NCI-H1048 (cell line): ENCODE results near the gene SPTBN4.

Experiments used
- DNase-seq: peaks from one replicate; lab custom pipeline; 2025; lab: John Stamatoyannopoulos, UW

The SPTBN4 gene

DNA sequence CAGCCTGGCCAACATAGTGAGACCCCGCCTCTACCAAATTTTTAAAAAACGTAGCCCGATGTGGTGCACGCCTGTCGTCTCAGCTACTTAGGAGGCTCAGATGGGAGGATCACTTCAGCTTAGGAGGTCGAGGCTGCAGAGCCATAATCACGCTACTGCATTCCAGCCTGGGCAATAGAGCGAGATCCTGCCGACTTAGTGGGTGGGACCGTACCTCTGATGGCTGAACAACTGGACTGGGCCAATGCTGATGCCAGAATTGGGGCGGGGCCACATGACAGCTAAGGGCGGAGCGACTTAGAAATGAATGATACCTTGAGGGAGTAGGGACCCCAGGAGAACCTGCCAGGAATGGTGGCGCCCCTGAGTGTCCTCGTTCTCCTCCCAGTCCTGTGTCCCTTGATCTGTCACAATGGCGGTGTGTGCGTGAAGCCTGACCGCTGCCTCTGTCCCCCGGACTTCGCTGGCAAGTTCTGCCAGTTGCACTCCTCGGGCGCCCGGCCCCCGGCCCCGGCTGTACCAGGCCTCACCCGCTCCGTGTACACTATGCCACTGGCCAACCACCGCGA, 137.9 kb downstream of the SPTBN4 start:
- no peak for DNase-seq

DNA sequence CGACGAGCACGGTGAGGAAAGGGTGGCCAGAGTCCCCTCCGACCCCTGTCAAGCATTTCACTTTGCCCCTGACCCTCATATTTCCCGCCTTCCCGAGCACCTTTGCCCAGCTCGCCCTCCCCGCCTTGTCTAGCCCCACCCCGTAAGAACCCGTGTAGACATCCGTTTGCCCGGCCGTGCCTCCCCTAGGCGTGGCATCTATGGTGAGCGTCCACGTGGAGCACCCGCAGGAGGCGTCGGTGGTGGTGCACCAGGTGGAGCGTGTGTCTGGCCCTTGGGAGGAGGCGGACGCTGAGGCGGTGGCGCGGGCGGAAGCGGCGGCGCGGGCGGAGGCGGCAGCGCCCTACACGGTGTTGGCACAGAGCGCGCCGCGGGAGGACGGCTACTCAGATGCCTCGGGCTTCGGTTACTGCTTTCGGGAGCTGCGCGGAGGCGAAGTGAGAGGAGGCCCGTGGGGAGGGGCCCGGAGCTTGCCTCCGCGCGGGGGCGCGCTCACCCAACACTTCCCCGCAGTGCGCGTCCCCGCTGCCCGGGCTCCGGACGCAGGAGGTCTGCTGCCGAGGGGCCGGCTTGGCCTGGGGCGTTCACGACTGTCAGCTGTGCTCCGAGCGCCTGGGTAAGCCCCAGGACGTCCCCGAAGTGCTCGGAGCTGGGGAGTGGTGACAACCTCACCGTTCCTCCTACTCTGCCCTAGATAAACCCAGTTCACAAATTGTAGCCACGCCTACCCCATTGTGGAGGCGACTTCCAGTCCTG, 138.6 kb downstream of the SPTBN4 start:
- no peak for DNase-seq

DNA sequence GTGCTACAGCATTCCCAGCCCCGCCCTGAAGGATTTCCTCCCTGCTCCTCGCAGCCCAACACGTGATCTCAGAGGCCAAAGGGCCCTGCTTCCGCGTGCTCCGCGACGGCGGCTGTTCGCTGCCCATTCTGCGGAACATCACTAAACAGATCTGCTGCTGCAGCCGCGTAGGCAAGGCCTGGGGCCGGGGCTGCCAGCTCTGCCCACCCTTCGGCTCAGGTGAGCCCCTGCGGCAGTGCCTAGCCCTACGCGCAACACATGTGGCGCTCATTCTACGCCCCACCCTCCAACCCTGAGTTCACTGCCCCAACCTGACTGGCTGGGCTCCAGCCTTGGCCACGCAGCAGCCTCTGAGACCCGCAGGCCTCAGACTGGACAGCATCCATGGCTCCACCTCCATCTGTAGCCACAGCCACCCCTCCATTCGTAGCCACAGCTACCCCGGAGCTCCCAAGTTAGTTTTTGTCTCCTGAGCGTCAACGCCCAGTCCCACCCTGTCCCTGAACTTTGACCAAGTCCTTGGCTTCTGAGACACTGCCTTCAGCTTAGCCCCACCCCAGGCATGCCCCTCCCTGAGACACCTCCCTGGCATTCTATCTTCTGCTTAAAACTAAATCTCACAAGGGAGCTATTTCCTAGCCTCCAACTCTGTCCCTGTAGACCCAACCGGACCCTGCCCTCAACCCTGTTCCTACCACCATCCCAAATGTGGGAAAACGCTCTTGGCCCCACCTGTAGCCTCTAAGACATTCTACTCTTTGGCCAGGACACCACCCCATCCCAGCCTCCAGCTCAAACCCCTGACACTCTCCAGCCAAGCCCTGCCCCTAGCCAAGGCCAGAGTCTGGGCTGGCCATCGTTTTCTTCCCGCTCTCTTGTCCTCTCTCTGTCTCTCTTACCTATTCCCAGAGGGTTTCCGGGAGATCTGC, 140.8 kb downstream of the SPTBN4 start:
- no peak for DNase-seq

DNA sequence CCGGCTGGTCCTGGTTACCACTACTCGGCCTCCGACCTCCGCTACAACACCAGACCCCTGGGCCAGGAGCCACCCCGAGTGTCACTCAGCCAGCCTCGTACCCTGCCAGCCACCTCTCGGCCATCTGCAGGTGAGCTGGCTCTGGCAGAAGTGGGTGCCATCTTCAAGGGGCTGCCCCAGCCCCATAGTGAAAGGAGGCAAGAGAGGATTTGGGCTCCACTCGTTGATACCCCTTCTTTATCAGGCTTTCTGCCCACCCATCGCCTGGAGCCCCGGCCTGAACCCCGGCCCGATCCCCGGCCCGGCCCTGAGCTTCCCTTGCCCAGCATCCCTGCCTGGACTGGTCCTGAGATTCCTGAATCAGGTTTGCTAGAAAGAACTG, 141.4 kb downstream of the SPTBN4 start:
- no peak for DNase-seq

DNA sequence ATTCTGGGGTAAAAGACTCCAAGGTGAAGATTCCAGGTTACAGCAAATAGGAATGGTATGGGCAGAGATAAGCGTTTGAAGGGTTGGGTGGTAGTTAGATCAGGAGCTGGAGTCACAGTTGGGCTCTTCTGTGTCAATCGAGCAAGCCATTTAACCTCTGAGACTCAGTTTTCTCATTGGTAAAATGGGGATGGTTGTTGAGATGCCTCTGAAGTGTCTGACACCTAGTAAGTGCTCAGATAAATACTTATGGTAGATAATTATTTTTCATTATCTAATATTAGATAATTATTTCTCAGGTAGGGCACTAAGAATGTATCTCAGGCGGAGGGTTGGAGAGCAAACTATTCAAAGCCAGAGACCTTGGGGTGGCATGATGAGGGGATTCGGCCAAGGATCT, 142.2 kb downstream of the SPTBN4 start:
- no peak for DNase-seq

DNA sequence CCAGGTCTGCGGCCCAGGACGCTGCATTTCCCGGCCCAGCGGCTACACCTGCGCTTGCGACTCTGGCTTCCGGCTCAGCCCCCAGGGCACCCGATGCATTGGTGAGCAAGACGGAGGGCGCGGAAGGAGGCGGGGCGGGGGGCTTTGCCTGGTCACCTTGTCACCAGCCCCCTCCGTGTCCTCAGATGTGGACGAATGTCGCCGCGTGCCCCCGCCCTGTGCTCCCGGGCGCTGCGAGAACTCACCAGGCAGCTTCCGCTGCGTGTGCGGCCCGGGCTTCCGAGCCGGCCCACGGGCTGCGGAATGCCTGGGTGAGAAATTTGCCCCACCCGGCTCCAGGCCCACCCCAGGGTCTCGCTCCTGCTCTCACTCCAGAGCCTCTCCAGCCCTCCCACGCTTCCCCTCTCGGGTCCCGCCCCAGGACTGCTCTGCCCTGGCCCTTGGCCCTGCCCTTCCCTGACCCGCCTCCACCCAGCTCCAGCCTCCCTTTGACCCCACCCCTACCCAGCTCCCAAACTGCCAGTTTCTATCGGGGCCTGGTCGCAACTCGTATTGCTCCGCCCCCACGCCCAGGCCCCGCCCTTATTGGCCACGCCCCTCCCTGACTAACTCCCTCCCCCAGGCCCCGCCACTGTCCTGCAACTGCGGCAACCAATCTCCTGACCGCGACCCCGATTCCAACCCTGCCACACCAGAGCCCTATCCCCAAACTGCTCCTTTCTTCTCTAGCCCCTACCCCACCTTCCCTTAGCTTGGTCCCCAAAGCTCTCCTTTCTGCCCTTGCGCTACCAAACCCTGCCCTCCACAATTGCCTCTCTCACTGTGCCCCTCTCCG, 143.0 kb downstream of the SPTBN4 start:
- no peak for DNase-seq

DNA sequence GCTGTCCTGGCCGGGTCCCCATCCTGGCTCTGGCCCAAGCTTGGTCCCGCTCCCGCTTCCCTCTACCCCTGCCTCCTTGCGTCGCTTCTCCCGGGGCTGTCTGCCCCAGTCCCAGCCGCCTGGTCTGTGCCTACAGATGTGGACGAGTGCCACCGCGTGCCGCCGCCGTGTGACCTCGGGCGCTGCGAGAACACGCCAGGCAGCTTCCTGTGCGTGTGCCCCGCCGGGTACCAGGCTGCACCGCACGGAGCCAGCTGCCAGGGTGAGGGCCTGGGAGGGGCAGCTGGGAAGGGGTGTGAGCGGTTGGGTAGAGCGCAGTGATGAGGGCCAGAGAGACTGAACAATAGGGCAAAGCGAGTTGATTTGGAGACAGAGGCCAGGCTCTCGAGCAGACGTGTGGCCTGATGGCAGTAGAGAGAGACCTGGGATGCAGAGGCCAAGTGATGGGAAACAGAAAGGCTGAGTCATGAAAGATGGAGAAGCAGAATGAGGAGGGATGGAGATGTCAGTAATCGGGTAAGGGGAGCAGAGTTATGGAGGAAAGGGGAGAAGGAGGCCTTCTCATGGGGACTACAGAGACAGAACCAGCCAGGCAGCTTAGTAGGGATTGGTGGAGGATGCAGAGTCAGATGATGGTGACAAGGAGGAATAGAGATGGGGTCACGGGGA, 143.7 kb downstream of the SPTBN4 start:
- no peak for DNase-seq

DNA sequence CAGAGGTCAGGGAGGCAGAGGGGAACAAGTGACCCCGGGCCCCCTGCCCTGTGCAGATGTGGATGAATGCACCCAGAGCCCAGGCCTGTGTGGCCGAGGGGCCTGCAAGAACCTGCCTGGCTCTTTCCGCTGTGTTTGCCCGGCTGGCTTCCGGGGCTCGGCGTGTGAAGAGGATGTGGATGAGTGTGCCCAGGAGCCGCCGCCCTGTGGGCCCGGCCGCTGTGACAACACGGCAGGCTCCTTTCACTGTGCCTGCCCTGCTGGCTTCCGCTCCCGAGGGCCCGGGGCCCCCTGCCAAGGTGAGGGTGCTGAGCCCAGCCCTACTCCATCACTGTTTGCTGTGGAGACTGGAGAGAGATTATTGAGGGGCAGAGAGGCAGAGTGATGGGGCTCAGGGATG, 144.3 kb downstream of the SPTBN4 start:
- DNase-seq, result no peak

DNA sequence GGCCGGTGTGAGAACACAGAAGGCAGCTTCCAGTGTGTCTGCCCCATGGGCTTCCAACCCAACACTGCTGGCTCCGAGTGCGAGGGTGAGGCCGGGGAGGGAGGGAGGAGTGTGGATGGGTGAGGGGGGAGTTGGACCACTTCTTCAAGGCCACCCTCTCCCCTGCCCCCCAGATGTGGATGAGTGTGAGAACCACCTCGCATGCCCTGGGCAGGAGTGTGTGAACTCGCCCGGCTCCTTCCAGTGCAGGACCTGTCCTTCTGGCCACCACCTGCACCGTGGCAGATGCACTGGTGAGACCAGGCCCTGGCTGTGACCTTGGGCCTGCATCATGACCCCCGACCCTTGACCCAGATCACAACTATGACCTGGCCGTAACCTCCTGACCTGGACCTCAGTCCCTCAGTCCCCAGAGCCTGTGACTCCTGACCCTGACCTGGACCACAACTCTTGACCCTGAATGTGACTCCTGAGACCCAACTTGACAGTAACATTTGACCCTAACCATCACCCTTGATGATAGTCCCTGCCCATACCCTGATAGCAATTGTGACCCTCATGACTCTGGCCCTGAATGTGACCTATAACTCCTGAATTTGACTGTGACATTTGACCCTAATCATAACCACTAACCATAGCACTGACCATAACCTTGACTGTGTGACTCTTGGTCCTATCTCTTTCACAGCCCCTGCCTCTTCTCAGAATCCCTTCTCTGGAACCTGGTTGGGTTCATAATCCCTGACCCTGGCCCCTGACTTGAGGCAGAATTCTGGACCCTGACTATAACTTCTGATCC, 145.3 kb downstream of the SPTBN4 start:
- no peak for DNase-seq

DNA sequence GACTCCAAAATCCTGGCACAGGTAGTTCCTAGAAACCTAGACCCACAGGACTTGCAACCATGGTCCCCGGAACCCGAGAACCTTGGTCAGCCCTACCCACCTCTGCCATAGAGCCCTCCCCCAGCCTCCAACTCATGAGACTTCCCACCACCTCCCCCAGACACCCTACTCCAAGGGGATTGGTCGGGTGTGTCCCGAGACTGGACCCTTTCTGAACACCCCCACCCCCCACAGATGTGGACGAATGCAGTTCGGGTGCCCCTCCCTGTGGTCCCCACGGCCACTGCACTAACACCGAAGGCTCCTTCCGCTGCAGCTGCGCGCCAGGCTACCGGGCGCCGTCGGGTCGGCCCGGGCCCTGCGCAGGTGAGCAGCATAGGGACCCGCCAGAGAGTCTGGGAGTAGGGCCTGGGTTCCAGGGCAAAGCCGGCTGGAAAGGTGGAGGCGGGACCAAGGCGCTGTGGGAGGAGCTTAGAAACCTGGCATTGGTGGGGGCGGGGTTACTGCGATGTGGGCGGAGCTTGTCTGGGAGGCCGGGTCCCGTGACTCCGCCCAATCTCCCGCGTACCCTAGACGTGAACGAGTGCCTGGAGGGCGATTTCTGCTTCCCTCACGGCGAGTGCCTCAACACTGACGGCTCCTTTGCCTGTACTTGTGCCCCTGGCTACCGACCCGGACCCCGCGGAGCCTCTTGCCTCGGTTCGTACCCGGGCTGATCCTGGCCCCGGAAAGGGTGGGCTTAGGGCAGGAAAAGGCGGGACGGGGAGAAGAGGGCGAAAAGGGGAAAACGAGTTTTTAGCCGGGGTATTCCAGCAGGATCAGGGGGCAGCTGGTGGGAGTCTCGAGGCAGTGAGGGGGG, 146.3 kb downstream of the SPTBN4 start:
- no peak for DNase-seq

DNA sequence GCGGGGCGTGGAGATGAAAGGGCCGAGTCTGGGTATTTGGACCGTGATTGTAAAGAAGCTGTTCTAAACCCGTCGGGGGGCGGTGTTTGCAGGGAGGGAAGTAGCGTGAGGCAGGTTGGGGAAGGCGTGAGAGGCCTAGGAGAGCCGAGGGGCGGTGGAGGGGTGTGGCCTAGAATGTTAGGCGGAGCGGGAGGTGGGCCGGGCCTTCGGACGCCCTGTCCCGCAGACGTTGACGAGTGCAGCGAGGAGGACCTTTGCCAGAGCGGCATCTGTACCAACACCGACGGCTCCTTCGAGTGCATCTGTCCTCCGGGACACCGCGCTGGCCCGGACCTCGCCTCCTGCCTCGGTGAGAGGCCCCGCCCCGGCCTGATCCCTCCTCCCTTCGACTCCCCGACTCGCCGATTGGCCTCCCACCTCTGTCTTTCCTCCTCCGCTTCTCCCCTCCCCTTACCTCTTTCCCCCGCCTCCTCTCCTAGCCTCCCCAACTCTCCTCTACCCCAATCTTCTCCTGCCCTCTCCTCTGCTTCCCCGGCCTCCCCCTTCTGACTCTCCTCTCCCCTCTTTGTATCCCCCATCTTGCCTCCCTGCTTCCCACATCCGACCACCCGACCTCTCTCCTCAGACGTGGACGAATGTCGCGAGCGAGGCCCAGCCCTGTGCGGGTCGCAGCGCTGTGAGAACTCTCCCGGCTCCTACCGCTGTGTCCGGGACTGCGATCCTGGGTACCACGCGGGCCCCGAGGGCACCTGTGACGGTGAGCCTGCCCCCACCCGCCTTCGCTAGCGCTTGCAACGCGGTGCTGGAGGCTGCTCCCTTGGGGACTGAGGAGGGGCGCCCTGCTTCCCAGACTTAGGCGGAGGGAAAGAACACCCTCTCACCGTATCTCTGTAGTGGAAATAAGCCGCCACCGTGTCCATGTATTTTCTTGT, 147.2 kb downstream of the SPTBN4 start:
- DNase-seq, result no peak

DNA sequence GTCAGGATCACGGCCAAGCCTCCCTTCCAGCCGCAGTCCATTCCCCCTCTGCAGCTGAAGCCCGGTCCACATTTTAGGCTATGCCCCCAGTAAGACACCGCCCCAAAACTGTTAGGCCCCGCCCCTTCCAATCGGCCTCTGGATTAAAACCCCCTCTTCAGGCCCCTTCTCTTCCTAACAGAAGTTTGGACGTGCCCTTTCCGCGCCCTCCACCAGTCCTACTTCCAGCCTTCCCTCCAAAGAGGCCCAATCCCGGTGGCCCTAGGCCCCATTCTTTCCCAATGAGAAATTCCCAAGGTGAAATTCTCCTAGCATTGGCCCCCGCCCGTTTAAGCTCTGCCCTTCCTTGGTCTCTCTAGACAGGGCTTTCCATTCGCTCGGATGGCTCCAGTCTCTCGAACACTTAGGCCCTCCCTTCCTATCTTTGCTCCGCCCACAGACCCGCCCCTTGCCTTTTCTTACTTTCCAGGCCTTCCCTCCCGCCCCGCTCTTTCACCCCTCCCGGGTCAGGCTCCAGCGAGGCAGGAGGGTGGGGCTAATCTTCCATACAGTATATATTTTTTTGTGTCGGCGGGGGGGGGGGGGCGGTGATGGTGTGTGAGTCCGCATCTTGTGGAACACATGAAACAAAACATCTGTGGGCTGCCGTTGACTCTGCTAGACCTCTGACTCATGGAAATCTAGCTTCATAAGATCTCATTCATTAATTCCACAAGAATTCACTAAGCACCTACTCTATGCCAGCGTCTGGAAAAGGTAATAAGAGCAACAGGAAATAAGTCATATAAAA, 148.0 kb downstream of the SPTBN4 start:
- no peak for DNase-seq

DNA sequence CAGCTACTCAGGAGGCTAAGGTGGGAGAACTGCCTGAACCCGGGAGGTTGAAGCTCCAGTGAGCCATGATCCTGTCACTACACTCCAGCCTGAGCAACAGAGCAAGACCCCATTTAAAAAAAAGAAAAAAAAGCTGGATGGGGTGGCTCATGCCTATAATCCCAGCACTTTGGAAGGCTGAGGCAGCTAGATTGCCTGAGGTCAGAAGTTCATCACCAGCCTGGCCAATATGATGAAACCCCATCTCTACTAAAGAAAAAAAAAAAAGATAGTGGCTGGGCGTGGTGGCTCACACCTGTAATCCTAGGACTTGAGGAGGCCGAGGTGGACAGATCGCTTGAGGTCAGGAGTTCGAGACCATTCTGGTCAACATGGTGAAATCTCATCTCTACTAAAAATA, 149.4 kb downstream of the SPTBN4 start:
- no peak for DNase-seq

DNA sequence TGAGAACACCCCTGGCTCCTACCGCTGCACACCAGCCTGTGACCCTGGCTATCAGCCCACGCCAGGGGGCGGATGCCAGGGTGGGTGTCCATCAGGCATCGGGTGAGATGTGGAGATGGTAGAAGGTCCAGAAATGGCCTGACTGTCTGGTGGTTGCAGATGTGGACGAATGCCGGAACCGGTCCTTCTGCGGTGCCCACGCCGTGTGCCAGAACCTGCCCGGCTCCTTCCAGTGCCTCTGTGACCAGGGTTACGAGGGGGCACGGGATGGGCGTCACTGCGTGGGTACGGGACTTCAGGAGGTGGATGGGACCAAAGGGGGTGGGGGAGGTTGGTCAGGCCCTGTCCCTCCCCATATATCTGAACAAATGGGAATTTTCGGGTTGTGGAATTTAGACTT, 150.1 kb downstream of the SPTBN4 start:
- no peak for DNase-seq

DNA sequence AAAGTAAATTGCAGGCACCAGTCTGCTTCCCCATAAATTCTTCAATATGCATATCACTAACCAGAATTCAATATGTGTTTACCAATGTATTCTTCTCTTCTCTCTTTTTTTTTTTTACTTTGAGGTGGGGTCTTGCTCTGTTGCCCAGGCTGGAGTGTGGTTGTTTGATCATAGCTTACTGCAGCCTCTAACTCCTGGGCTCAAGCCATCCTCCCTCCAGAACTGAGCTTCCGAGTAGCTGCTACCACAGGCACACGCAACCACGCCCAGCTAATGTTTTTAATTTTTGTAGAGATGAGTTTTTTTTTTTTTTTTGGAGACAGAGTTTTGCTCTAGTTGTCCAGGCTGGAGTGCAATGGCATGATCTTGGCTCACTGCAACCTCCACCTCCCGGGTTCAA, 151.2 kb downstream of the SPTBN4 start:
- no peak for DNase-seq

DNA sequence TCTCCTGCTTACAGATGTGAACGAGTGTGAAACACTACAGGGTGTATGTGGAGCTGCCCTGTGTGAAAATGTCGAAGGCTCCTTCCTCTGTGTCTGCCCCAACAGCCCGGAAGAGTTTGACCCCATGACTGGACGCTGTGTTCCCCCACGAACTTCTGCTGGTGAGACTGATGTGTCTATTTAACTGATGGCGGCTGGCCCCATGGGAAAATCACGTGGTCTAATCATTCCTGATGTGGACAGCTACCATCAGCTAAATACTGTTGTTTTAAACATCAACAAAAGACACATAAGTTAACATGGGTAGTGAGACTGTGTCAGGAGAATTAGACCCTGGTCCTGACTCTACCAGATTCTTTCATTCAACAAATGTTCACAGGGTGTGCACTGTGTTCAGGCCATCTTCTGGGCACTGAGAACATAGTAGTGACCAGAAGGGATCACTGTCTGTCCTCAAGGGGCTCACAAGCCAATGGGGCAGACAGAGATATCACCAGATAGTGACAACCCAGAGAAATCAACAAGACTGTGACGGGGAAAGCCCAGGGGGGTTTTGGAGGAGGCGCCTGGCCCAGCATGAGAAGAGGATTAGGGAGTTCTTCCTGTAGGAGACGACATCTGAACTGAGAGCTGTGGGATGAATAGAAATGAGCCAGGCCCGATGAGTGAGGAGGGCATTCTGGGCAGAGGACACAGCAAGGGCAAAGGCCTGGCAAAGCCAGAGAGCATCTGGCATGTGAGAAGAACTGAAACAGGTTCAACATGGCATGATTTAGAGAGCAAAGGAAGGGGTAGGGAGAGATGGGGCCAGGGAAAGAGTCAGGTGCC, 152.7 kb downstream of the SPTBN4 start:
- DNase-seq, result no peak

DNA sequence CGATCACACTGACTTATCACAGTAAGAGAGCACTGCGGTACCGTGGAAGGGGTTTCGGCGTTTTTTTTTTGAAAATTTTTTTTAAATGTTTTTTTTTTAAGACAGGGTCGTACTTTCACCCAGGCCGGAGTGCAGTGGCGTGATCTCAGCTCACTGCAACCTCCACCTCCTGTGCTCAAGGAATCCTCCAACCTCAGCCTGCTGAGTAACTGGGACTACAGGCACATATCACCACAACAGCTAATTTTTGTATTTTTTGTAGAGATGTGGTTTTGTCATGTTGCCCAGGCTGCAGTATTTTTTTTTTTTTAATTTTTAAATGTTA, 153.3 kb downstream of the SPTBN4 start:
- no peak for DNase-seq
